Stimulated activated CD8-positive, alpha-beta memory T cell treated with anti-CD3 and anti-CD28 coated beads, Interleukin-7, amount 100 ng/mL, for 48 hours (primary cell): ENCODE results near the gene EXOC4.

ENCODE experiments used
- DNase-seq, 2 donors: peaks; one replicate each; pipeline ENCODE4 v3.0.0-alpha.2; 2020; ENCODE audit warnings: low read depth in 1 of 2; ENCODE audit errors: extremely low read depth in 1 of 2

Gene EXOC4

GRCh38 chr7:133690740-133691139 is 437.9 kb downstream of the EXOC4 start:
- DNase-seq: no peak

GRCh38 chr7:133691727-133692610 is 439.1 kb downstream of the EXOC4 start:
- DNase-seq: no peak

GRCh38 chr7:133693281-133693680 is 440.4 kb downstream of the EXOC4 start:
- no peak for DNase-seq

GRCh38 chr7:133696056-133696455 is 443.2 kb downstream of the EXOC4 start:
- DNase-seq: no peak

GRCh38 chr7:133697585-133697984 is 444.7 kb downstream of the EXOC4 start:
- no peak for DNase-seq

- no peak for DNase-seq
Measured at GRCh38 chr7:133698127-133698526, 445.2 kb downstream of the EXOC4 start.

GRCh38 chr7:133699386-133699785 is 446.5 kb downstream of the EXOC4 start:
- no peak for DNase-seq

GRCh38 chr7:133702078-133702477 is 449.2 kb downstream of the EXOC4 start:
- no peak for DNase-seq

- DNase-seq: no peak
Measured at GRCh38 chr7:133702960-133703359, 450.1 kb downstream of the EXOC4 start.

GRCh38 chr7:133703547-133703946 is 450.7 kb downstream of the EXOC4 start:
- no peak for DNase-seq

GRCh38 chr7:133704453-133704852 is 451.6 kb downstream of the EXOC4 start:
- no peak for DNase-seq

GRCh38 chr7:133705596-133705995 is 452.7 kb downstream of the EXOC4 start:
- DNase-seq: no peak

GRCh38 chr7:133706016-133706415 is 453.1 kb downstream of the EXOC4 start:
- DNase-seq: no peak

- DNase-seq: no peak
Measured at GRCh38 chr7:133709036-133709880, 456.4 kb downstream of the EXOC4 start.

GRCh38 chr7:133712544-133712943 is 459.7 kb downstream of the EXOC4 start:
- no peak for DNase-seq

- no peak for DNase-seq
Measured at GRCh38 chr7:133714654-133715053, 461.8 kb downstream of the EXOC4 start.

- DNase-seq: no peak
Measured at GRCh38 chr7:133718131-133718530, 465.3 kb downstream of the EXOC4 start.

GRCh38 chr7:133723044-133723443 is 470.2 kb downstream of the EXOC4 start:
- no peak for DNase-seq

GRCh38 chr7:133724148-133724547 is 471.3 kb downstream of the EXOC4 start:
- DNase-seq: no peak

GRCh38 chr7:133724694-133725093 is 471.8 kb downstream of the EXOC4 start:
- DNase-seq: no peak

- no peak for DNase-seq
Measured at GRCh38 chr7:133727476-133728214, 474.8 kb downstream of the EXOC4 start.
